ENCODE measurements around the gene ADCYAP1R1. TPM values are rescaled to one million over a fixed set of nuclear protein-coding genes. Genes with fewer than 3 reads are reported as not detected.

The ADCYAP1R1 gene
- total RNA-seq, 1 donor: not detected

DNA sequence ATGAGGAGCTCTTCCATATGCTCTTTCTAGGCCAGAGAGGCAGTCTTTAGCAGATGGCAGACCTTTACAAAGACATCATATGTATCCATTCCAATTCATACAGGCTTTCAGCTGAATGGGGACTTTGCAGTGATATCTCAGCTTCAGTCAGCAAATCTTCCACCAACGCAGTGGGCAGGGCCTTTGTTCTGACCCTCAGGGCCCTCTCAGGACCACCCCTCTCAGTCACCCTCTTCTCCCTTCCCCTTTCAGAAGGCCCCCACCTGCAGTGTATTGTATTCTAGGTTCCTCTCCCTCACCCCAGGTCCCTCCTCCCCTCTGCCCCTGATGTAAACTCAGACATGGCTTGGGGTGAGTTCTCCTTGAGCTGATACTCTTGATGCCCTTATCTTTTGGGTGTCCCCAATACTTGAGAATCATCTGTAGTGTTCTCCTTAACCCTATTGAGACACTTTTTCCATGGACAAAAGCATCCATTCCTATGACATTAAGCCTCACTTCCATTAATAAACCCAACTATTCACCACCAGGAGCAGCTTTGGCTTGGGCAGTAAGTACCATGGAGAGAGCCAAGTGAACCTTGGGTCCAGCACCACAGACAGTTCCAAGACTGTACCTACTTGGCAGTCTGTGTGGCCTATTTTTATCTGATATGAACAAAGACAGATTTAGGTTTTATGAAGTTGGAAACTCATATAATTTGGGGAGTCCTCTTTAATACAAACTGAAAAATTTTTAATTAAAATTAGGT, 62.7 kb downstream of the ADCYAP1R1 start:
- peak; percentile 1 for TF ChIP-seq CTCF (IDR thresholded peaks at IDR 0.05; ENCODE audit: insufficient read depth, low read length)
- H3K4me3 ChIP-seq (ENCODE audit: low read depth, low read length): no peak overlapping the region
- DNase-seq (ENCODE audit: low read depth): peak; percentile 57

DNA sequence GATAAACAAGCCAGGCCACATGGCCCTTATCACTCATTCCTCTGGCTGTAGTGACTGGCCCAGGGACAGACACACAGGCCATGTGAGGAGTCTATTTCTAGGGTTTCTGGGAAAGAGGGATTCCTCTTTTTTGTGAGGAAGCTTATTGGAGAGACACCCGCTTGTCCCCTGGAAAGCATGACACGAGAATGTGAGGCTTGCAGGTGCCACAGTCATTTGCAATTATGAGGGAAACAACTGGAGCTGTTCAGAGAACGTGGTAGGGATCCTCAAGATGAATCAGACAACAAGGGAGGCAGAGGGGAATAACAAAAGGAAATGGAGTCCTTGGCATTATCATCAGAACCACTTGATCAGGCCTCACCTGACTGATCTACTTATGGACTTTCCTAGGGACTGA, 64.5 kb downstream of the ADCYAP1R1 start:
- no peak overlapping the region for H3K4me3 ChIP-seq (ENCODE audit: low read depth, low read length)
- no peak for DNase-seq (ENCODE audit: low read depth)
- no peak for TF ChIP-seq CTCF (IDR thresholded peaks at IDR 0.05; ENCODE audit: insufficient read depth, low read length)

GRCh38 chr7:31119249-31119648, 67.1 kb downstream of the ADCYAP1R1 start:
- no peak for DNase-seq (ENCODE audit: low read depth)
- H3K4me3 ChIP-seq (ENCODE audit: low read depth, low read length): no peak overlapping the region
- no peak for TF ChIP-seq CTCF (IDR thresholded peaks at IDR 0.05; ENCODE audit: insufficient read depth, low read length)

DNA sequence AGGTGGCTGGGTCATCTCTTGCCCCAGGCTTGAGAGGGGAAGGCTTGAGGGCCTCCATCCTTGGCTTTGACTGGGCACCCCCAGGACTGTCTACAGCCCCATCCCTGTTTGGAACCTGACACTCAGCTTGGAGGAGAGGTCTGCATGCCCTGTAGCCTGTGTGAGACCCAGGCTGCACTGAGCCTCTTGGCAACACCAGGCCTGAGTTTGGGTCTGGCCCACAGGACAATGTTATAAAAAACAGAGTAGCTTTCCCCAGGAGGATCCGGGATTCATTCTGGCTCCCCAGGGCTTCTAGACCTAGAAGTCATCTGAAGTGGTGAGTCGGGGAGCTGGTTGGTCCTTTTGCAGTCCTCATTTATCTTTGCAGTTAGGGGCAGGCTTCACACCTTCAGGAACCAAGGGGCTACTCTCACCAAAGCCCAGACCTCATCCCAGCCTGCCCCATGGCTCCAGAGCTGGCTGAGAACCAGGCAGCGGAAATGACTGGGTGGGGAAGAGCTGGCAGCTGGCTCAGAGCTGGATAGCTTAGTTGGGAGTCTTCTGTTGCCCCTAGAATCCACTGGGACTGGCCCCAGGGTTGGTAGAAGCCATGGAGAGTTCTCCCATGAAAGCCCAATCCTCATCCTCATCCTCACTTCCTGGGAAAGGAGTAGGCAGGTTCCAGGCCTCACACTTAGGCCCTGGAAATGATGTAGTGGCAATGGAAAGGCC, 68.8 kb downstream of the ADCYAP1R1 start:
- H3K4me3 ChIP-seq (ENCODE audit: low read depth, low read length): no peak overlapping the region
- DNase-seq (ENCODE audit: low read depth): no peak
- no peak for TF ChIP-seq CTCF (IDR thresholded peaks at IDR 0.05; ENCODE audit: insufficient read depth, low read length)

DNA sequence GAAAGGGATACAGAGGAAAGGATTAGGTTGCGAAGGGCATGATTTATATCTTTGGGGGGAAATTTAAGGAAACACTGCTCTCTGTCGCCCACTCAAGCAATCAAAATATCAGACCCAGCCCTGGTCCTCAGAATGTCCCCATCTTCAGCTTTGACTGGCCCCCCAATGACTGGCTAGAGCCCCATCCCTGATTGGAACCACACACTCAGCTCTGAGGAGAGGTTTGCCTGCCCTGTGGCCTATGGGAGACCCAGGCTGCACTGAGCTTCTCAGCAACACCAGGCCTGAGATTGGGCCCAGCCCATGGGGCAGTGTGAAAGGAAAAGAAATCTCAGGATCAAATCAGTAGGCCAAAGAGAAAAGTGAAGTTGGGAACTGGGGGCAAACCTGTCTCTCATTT, 69.5 kb downstream of the ADCYAP1R1 start:
- TF ChIP-seq CTCF (IDR thresholded peaks at IDR 0.05; ENCODE audit: insufficient read depth, low read length): no peak

DNA sequence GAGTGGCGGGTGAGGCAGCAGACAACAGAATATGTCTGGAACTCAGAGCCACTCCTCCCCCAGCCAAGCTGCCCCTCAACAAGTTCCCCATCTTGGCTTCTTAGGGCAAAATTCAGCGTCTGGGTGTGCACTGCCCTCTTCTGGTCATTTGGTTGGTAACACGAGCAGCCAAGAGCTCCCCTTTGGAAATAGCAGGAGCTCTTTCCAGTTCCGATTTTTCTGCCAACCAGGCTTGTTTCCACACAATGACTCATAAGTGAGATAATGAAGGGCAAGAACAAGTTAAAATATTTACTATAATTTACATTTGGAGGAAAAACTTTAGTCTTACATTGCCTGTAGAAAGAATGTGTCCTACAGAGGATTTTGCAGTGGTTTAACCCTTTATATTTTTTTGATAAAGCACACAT, 70.5 kb downstream of the ADCYAP1R1 start:
- peak; percentile 84 for TF ChIP-seq CTCF (IDR thresholded peaks at IDR 0.05; ENCODE audit: insufficient read depth, low read length)
- DNase-seq (ENCODE audit: low read depth): peak; percentile 96
- H3K4me3 ChIP-seq (ENCODE audit: low read depth, low read length): no peak overlapping the region

More for the DNA sequence above, 69.5 kb downstream of the ADCYAP1R1 start:
- H3K4me3 ChIP-seq (ENCODE audit: low read depth, low read length): no peak overlapping the region
- DNase-seq (ENCODE audit: low read depth): no peak

Data from fibroblast of the aortic adventitia (primary cell).